ENCODE results near the gene CACYBP. TPM values are rescaled to one million over a fixed set of nuclear protein-coding genes. Genes with fewer than 3 reads are reported as not detected.

Gene CACYBP
- total RNA-seq, 5 donors from 2014 or later (not counting 1 experiment from before 2014, with no cell fraction given) = 60.3 to 91.7 (median 75.8) TPM

DNA sequence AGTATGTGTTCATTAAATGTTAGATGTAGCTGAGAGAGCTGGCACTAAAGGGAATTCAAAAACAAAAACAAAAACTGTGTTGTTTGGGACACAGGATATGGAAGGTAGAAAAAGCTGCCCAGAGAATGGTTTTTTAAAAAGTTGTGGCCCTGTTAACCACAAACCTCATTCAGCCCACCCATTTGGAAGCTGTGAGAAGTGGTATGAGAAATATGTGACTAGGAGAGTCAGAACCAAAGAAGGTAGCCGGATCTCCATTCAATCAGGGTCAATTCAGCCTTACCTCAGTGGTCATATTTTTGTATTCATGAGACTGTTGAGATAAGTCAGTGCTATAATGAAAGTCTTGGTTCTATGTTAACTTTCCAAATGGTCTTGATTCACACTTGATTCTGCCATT, 29.8 kb upstream of the CACYBP start:
- WGBS (ENCODE audit: insufficient coverage) = no CpG with 5 or more reads among the region's 1 CpG
- no peaks in the 10 kb centered on the region for H3K9me3 ChIP-seq
- H3K4me3 ChIP-seq (ENCODE audit: control insufficient read depth in 1 of 2, extremely low read depth in 1 of 2, low read length in 1 of 2) = no peak overlapping the region
- Mint-ChIP-seq H3K4me1 (peaks cover 73 to 77% (median 74%) of the 10 kb centered on the region in 3 donors), H3K27ac (peak overlapping the region; percentile 93 to 95), H3K4me3 (peak overlapping the region; percentile 70 to 75 (median 74)), H3K27me3 (no peaks in the 10 kb centered on the region), H3K9me3 (no peaks in the 10 kb centered on the region), H3K36me3 (peaks cover 35% of the 10 kb centered on the region)
- H3K27ac ChIP-seq (ENCODE audit: low read length) = peak overlapping the region; percentile 81
- H3K4me1 ChIP-seq (ENCODE audit: control insufficient read depth in 1 of 2, extremely low read depth in 1 of 2, insufficient read depth in 2 of 2, low read length in 2 of 2) = peaks cover 40 to 64% of the 10 kb centered on the region in 2 experiments
- ChIA-PET CTCF (interaction anchor here (0.8 to 2.6 kb wide), 4 partner anchors 9 to 170 kb away, joined by 3 to 7 read pairs (median 6); no protein-coding TSS in a partner anchor), POLR2A (no interaction called here)
- DNase-seq = peak in 1 of 35 experiments; percentile 39
- peaks cover 2 to 12% of the 10 kb centered on the region in 2 donors for H3K36me3 ChIP-seq (ENCODE audit: control insufficient read depth in 2 of 2, extremely low read depth in 1 of 2, insufficient read depth in 1 of 2, low read length in 1 of 2)
- no peaks in the 10 kb centered on the region for H3K27me3 ChIP-seq (replicated peaks in 1 of 2; ENCODE audit: control insufficient read depth in 2 of 2, extremely low read depth in 1 of 2, insufficient read depth in 2 of 2, low read length in 1 of 2)
- no peak for ATAC-seq (replicated peaks in 1 of 4)

DNA sequence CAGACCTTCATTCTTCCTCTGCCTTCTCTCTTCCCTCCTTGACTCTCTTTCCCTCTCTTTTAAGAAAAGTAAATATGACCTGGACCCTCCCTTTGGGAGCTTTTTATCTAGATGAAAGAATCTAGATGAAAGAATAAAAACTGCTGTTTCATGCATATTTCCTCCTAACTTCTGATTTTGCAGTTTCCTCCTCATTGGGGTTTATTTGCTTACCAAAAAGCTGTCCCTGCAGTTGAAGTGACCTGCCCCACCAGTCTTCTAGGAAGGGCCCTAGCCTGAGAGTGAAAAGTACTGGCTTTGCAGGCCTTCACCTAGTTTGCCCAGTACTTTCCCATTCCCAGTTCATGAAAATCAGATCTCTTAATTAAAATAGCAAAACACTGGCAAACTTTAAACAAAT, 28.3 kb upstream of the CACYBP start:
- DNase-seq (no peak), ATAC-seq (replicated peaks in 1 of 4) (no peak)
- H3K4me1 Mint-ChIP-seq = peaks cover 72 to 76% (median 73%) of the 10 kb centered on the region in 3 donors
- no peaks in the 10 kb centered on the region for H3K9me3 Mint-ChIP-seq
- ChIA-PET CTCF (interaction anchor here in 1 of 2 donors (2.6 kb wide), 1 partner anchor 12 kb away, joined by 7 read pairs; no protein-coding TSS in a partner anchor), POLR2A (interaction anchor here (0.6 to 0.7 kb wide), 2 partner anchors 10 to 172 kb away, joined by 3 to 4 read pairs; no protein-coding TSS in a partner anchor)
- peaks cover 2 to 22% of the 10 kb centered on the region in 2 donors for H3K36me3 ChIP-seq (ENCODE audit: control insufficient read depth in 2 of 2, extremely low read depth in 1 of 2, insufficient read depth in 1 of 2, low read length in 1 of 2)
- H3K27ac ChIP-seq (ENCODE audit: low read length) = peak overlapping the region; percentile 9
- peaks cover 31 to 50% of the 10 kb centered on the region in 2 experiments for H3K4me1 ChIP-seq (ENCODE audit: control insufficient read depth in 1 of 2, extremely low read depth in 1 of 2, insufficient read depth in 2 of 2, low read length in 2 of 2)
- no peak overlapping the region for H3K4me3 ChIP-seq (ENCODE audit: control insufficient read depth in 1 of 2, extremely low read depth in 1 of 2, low read length in 1 of 2)
- peak overlapping the region; percentile 81 to 86 for H3K27ac Mint-ChIP-seq
- H3K36me3 Mint-ChIP-seq = peaks cover 50% of the 10 kb centered on the region
- no peaks in the 10 kb centered on the region for H3K9me3 ChIP-seq
- no peaks in the 10 kb centered on the region for H3K27me3 ChIP-seq (replicated peaks in 1 of 2; ENCODE audit: control insufficient read depth in 2 of 2, extremely low read depth in 1 of 2, insufficient read depth in 2 of 2, low read length in 1 of 2)
- H3K27me3 Mint-ChIP-seq = no peaks in the 10 kb centered on the region
- H3K4me3 Mint-ChIP-seq = peak overlapping the region; percentile 28 to 59 (median 46)

DNA sequence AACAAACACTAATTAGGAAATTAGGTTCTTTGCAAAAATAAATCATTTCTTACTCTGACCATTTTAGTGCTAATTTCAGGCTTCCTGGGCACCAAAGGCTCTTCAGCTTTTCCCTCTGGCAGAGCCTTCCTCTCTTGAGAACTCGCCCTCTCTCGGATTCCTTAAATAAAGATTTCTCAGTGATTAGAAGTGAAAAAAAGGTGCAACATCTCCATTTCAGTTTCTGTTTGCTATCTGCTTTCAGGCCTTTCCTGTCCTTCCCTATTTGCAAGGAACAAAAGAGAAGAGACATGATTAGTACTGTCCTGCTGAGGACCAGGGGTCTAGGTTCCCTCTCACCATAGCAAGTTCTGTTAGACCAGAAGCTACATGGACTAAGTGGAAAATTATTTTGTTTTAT, 27.8 kb upstream of the CACYBP start:
- Histone ChIP-seq H3K27me3 (replicated peaks in 1 of 2; ENCODE audit: control insufficient read depth in 2 of 2, extremely low read depth in 1 of 2, insufficient read depth in 2 of 2, low read length in 1 of 2) (no peaks in the 10 kb centered on the region), H3K36me3 (ENCODE audit: control insufficient read depth in 2 of 2, extremely low read depth in 1 of 2, insufficient read depth in 1 of 2, low read length in 1 of 2) (peaks cover 2 to 26% of the 10 kb centered on the region in 2 donors), H3K4me3 (ENCODE audit: control insufficient read depth in 1 of 2, extremely low read depth in 1 of 2, low read length in 1 of 2) (no peak overlapping the region), H3K4me1 (ENCODE audit: control insufficient read depth in 1 of 2, extremely low read depth in 1 of 2, insufficient read depth in 2 of 2, low read length in 2 of 2) (peaks cover 29 to 46% of the 10 kb centered on the region in 2 experiments), H3K9me3 (no peaks in the 10 kb centered on the region), H3K27ac (ENCODE audit: low read length) (no peak overlapping the region)
- Mint-ChIP-seq H3K4me3 (peak overlapping the region; percentile 28 to 59 (median 44)), H3K36me3 (peaks cover 54% of the 10 kb centered on the region), H3K27ac (peak overlapping the region; percentile 34 to 86), H3K9me3 (no peaks in the 10 kb centered on the region), H3K27me3 (no peaks in the 10 kb centered on the region), H3K4me1 (peaks cover 68 to 77% (median 76%) of the 10 kb centered on the region in 3 donors)
- ChIA-PET POLR2A (no interaction called here), CTCF (interaction anchor here in 1 of 2 donors (2.6 kb wide), 1 partner anchor 11 kb away, joined by 7 read pairs; no protein-coding TSS in a partner anchor)
- DNase-seq = no peak
- no peak for ATAC-seq (replicated peaks in 1 of 4)
- no CpG with 5 or more reads among the region's 2 CpGs for WGBS (ENCODE audit: insufficient coverage)

DNA sequence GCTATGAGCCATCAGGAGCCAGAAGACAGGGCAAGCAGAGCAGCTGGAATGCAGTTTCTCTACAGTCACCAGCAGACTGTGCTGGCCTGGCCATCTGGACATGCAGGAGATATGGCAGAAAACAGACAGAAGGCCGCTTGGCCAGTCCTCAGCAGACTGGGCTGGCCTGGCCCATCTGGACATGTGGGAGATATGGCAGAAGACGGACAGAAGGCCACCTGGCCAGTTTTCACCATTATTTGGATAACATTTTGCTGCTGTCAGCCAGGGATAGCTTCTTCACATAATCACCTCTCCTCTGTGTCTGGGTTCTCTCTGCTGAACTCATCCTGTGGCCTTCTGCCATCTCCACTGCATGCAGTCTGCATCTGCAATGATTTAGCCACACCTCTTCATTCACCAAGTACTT, 25.0 kb upstream of the CACYBP start:
- Histone ChIP-seq H3K9me3 (no peaks in the 10 kb centered on the region), H3K27me3 (replicated peaks in 1 of 2; ENCODE audit: control insufficient read depth in 2 of 2, extremely low read depth in 1 of 2, insufficient read depth in 2 of 2, low read length in 1 of 2) (no peaks in the 10 kb centered on the region), H3K27ac (ENCODE audit: low read length) (no peak overlapping the region), H3K36me3 (ENCODE audit: control insufficient read depth in 2 of 2, extremely low read depth in 1 of 2, insufficient read depth in 1 of 2, low read length in 1 of 2) (peaks cover 2 to 37% of the 10 kb centered on the region in 2 donors), H3K4me1 (ENCODE audit: control insufficient read depth in 1 of 2, extremely low read depth in 1 of 2, insufficient read depth in 2 of 2, low read length in 2 of 2) (peaks cover 10 to 27% of the 10 kb centered on the region in 2 experiments), H3K4me3 (ENCODE audit: control insufficient read depth in 1 of 2, extremely low read depth in 1 of 2, low read length in 1 of 2) (no peak overlapping the region)
- no peaks in the 10 kb centered on the region for H3K27me3 Mint-ChIP-seq
- peaks cover 75% of the 10 kb centered on the region for H3K36me3 Mint-ChIP-seq
- H3K4me3 Mint-ChIP-seq = no peak overlapping the region
- ChIA-PET CTCF (no interaction called here), POLR2A (interaction anchor here in 1 of 2 donors (0.5 to 0.6 kb wide), 3 partner anchors 30 to 970 kb away, joined by 3 to 7 read pairs (median 4); no protein-coding TSS in a partner anchor)
- H3K9me3 Mint-ChIP-seq = no peaks in the 10 kb centered on the region
- peak overlapping the region in 1 of 2 donors; percentile 38 for H3K27ac Mint-ChIP-seq
- DNase-seq (no peak), ATAC-seq (replicated peaks in 1 of 4) (no peak)
- 100% methylated on average over 2 of the region's 2 CpGs for WGBS (ENCODE audit: insufficient coverage)
- H3K4me1 Mint-ChIP-seq = peaks cover 43 to 67% (median 63%) of the 10 kb centered on the region in 3 donors

GRCh38 chr1:174975764-174976163, 24.0 kb upstream of the CACYBP start:
- peaks cover 2 to 38% of the 10 kb centered on the region in 2 donors for H3K36me3 ChIP-seq (ENCODE audit: control insufficient read depth in 2 of 2, extremely low read depth in 1 of 2, insufficient read depth in 1 of 2, low read length in 1 of 2)
- ChIA-PET POLR2A (interaction anchor here (0.5 to 1.3 kb wide), 3 partner anchors 10 to 14 kb away, joined by 3 to 12 read pairs (median 3); no protein-coding TSS in a partner anchor), CTCF (no interaction called here)
- no peak overlapping the region for H3K4me3 Mint-ChIP-seq
- no peak overlapping the region for H3K27ac ChIP-seq (ENCODE audit: low read length)
- peaks cover 9 to 18% of the 10 kb centered on the region in 2 experiments for H3K4me1 ChIP-seq (ENCODE audit: control insufficient read depth in 1 of 2, extremely low read depth in 1 of 2, insufficient read depth in 2 of 2, low read length in 2 of 2)
- no peak overlapping the region for H3K4me3 ChIP-seq (ENCODE audit: control insufficient read depth in 1 of 2, extremely low read depth in 1 of 2, low read length in 1 of 2)
- H3K27me3 ChIP-seq (replicated peaks in 1 of 2; ENCODE audit: control insufficient read depth in 2 of 2, extremely low read depth in 1 of 2, insufficient read depth in 2 of 2, low read length in 1 of 2) = no peaks in the 10 kb centered on the region
- DNase-seq = no peak
- peaks cover 42 to 66% (median 60%) of the 10 kb centered on the region in 3 donors for H3K4me1 Mint-ChIP-seq
- no peaks in the 10 kb centered on the region for H3K9me3 ChIP-seq
- peak overlapping the region; percentile 12 to 75 for H3K27ac Mint-ChIP-seq
- no CpG with 5 or more reads among the region's 1 CpG for WGBS (ENCODE audit: insufficient coverage)
- no peak for ATAC-seq (replicated peaks in 1 of 4)
- no peaks in the 10 kb centered on the region for H3K9me3 Mint-ChIP-seq
- peaks cover 77% of the 10 kb centered on the region for H3K36me3 Mint-ChIP-seq
- no peaks in the 10 kb centered on the region for H3K27me3 Mint-ChIP-seq

DNA sequence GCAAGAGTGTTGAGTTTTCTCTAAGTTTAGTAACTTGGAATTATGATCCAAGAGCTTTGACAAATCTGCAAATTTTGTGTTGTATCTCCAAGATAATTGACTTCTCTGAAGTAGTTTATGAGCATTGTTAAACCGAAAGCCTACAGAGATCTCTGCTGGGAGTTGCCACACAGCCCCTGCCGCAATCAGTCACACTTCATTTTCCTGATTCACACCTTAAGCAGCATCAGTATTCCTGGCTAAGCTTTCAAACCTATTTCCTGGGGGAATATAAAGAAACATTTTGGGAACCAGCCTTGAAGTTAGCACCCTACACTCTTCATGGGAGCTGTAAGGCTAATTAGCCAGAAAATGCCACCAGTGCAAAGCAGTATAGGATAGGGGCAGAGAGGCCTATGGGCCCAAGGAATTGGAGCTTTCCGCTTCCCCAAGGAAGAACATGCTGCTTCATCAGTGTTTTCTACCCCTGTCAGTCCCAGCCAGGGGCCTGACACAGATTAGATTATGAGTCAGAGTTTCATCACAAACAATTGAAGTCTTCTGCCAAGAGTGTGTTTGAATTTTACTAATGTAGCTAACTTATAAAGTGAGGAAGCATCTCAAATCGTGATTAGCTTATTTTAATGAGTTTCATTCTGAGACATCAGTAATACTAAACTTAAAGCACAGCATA, 23.2 kb upstream of the CACYBP start:
- Histone ChIP-seq H3K27ac (ENCODE audit: low read length) (no peak overlapping the region), H3K4me1 (ENCODE audit: control insufficient read depth in 1 of 2, extremely low read depth in 1 of 2, insufficient read depth in 2 of 2, low read length in 2 of 2) (peaks cover 5 to 10% of the 10 kb centered on the region in 2 experiments), H3K9me3 (no peaks in the 10 kb centered on the region), H3K36me3 (ENCODE audit: control insufficient read depth in 2 of 2, extremely low read depth in 1 of 2, insufficient read depth in 1 of 2, low read length in 1 of 2) (peaks cover 2 to 38% of the 10 kb centered on the region in 2 donors), H3K4me3 (ENCODE audit: control insufficient read depth in 1 of 2, extremely low read depth in 1 of 2, low read length in 1 of 2) (no peak overlapping the region), H3K27me3 (replicated peaks in 1 of 2; ENCODE audit: control insufficient read depth in 2 of 2, extremely low read depth in 1 of 2, insufficient read depth in 2 of 2, low read length in 1 of 2) (no peaks in the 10 kb centered on the region)
- no peaks in the 10 kb centered on the region for H3K27me3 Mint-ChIP-seq
- ChIA-PET CTCF (interaction anchor here (0.7 to 0.9 kb wide), 2 partner anchors 177 to 478 kb away, joined by 3 to 4 read pairs; no protein-coding TSS in a partner anchor), POLR2A (interaction anchor here (0.5 to 1.3 kb wide), 3 partner anchors 13 to 84 kb away, joined by 3 to 12 read pairs (median 7); no protein-coding TSS in a partner anchor)
- no peak for DNase-seq
- H3K9me3 Mint-ChIP-seq = no peaks in the 10 kb centered on the region
- H3K4me3 Mint-ChIP-seq = no peak overlapping the region
- peaks cover 42 to 65% (median 61%) of the 10 kb centered on the region in 3 donors for H3K4me1 Mint-ChIP-seq
- H3K27ac Mint-ChIP-seq = peak overlapping the region; percentile 70 to 77
- WGBS (ENCODE audit: insufficient coverage) = no CpG with 5 or more reads among the region's 4 CpGs
- peaks cover 80% of the 10 kb centered on the region for H3K36me3 Mint-ChIP-seq
- ATAC-seq (replicated peaks in 1 of 4) = peak in 2 of 4 experiments; percentile 38 to 56

All from T-cell (primary cell).